SJCRH30 (cell line): Measurements from ENCODE around the gene ASIC4. TPM values are rescaled to one million over a fixed set of nuclear protein-coding genes. Genes with fewer than 3 reads are reported as not detected.
A peak's percentile ranks its signal among the peaks of the same experiment; 100 is the strongest.

ENCODE experiments used
- DNase-seq, 2 experiments: peaks; one replicate each; pipeline ENCODE4 v3.0.0-alpha.2; 2015 to 2020
- H3K27ac ChIP-seq: fragments of 250-450 bp; sonication (Bioruptor Pico); 2 replicates; pipeline ENCODE4 v1.5.1; 2020; ENCODE audit warnings: mild to moderate bottlenecking, moderate library complexity
- H3K27me3 ChIP-seq: fragments of 250-450 bp; sonication (Bioruptor Pico); 2 replicates; pipeline ENCODE4 v1.5.1; 2020; ENCODE audit warnings: mild to moderate bottlenecking, moderate library complexity
- H3K36me3 ChIP-seq: fragments of 250-450 bp; sonication (Bioruptor Pico); 2 replicates; pipeline ENCODE4 v1.5.1; 2020; ENCODE audit warnings: mild to moderate bottlenecking, moderate library complexity
- H3K4me1 ChIP-seq: fragments of 250-450 bp; sonication (Bioruptor Pico); 2 replicates; pipeline ENCODE4 v1.5.1; 2020; ENCODE audit warnings: mild to moderate bottlenecking, moderate library complexity
- H3K4me3 ChIP-seq: fragments of 250-450 bp; sonication (Bioruptor Pico); 2 replicates; pipeline ENCODE4 v1.5.1; 2020; ENCODE audit warnings: mild to moderate bottlenecking, moderate library complexity
- H3K9me3 ChIP-seq: fragments of 250-450 bp; sonication (Bioruptor Pico); replicated peaks from 2 replicates; pipeline ENCODE4 v1.5.1; 2020; ENCODE audit warnings: mild to moderate bottlenecking, moderate library complexity
- total RNA-seq: library from RNA; depleted of rRNA; stranded (reverse); fragments of >200 nt; shearing (Covaris generic); gene quantifications from 2 replicates; pipeline ENCODE4 v1.2.3, GENCODE V29; 2014

The ASIC4 gene
- total RNA-seq, 1 experiment from 2014 or later: 0.67 TPM

GRCh38 chr2:219538956-219539788 lies 24.9 kb downstream of the ASIC4 start:
- no peak for DNase-seq
- Histone ChIP-seq H3K36me3 (peaks cover 6% of the 10 kb centered on the region; the same call in 1 of the 2 replicates), H3K4me3 (no peak overlapping the region), H3K4me1 (peaks cover 13% of the 10 kb centered on the region), H3K27ac (no peak overlapping the region), H3K9me3 (no peaks in the 10 kb centered on the region), H3K27me3 (no peaks in the 10 kb centered on the region)

GRCh38 chr2:219539926-219540678 lies 25.8 kb downstream of the ASIC4 start:
- H3K27ac ChIP-seq: no peak overlapping the region
- H3K27me3 ChIP-seq: no peaks in the 10 kb centered on the region
- peaks cover 13% of the 10 kb centered on the region for H3K4me1 ChIP-seq
- no peak for DNase-seq
- peaks cover 6% of the 10 kb centered on the region; the same call in 1 of the 2 replicates for H3K36me3 ChIP-seq
- H3K4me3 ChIP-seq: no peak overlapping the region
- H3K9me3 ChIP-seq: no peaks in the 10 kb centered on the region

GRCh38 chr2:219540784-219541504 lies 26.7 kb downstream of the ASIC4 start:
- H3K27me3 ChIP-seq: no peaks in the 10 kb centered on the region
- DNase-seq: no peak
- H3K36me3 ChIP-seq: peaks cover 6% of the 10 kb centered on the region; the same call in 1 of the 2 replicates
- H3K9me3 ChIP-seq: no peaks in the 10 kb centered on the region
- no peak overlapping the region for H3K4me3 ChIP-seq
- H3K27ac ChIP-seq: no peak overlapping the region
- peaks cover 13% of the 10 kb centered on the region for H3K4me1 ChIP-seq

GRCh38 chr2:219541611-219542180 lies 27.4 kb downstream of the ASIC4 start:
- H3K4me1 ChIP-seq: peaks cover 13% of the 10 kb centered on the region
- peaks cover 6% of the 10 kb centered on the region; the same call in 1 of the 2 replicates for H3K36me3 ChIP-seq
- H3K4me3 ChIP-seq: no peak overlapping the region
- no peaks in the 10 kb centered on the region for H3K9me3 ChIP-seq
- DNase-seq: peak; percentile 49 to 51
- H3K27ac ChIP-seq: no peak overlapping the region
- H3K27me3 ChIP-seq: no peaks in the 10 kb centered on the region

GRCh38 chr2:219542931-219543595 lies 28.8 kb downstream of the ASIC4 start:
- H3K36me3 ChIP-seq: peaks cover 6% of the 10 kb centered on the region; the same call in 1 of the 2 replicates

GRCh38 chr2:219543596-219544358 lies 29.5 kb downstream of the ASIC4 start, which contains the start of the genes CHPF and TMEM198:
Gene CHPF (minus strand): TSS chr2:219543809. CDS start chr2:219543538, 271 bp downstream.
Gene TMEM198 (plus strand): TSS chr2:219544028. CDS start chr2:219544728, 700 bp downstream.
- Histone ChIP-seq H3K9me3 (no peaks in the 10 kb centered on the region), H3K4me3 (peak within 1 kb of the TSS; percentile 73), H3K36me3 (peaks cover 6% of the 10 kb centered on the region; the same call in 1 of the 2 replicates), H3K27ac (peak within 1 kb of the TSS; percentile 60), H3K27me3 (no peaks in the 10 kb centered on the region), H3K4me1 (no peaks in the 10 kb centered on the region; the same call in 1 of the 2 replicates)
- DNase-seq: peak; percentile 99 to 100

More at GRCh38 chr2:219542931-219543595, 28.8 kb downstream of the ASIC4 start:
- H3K9me3 ChIP-seq: no peaks in the 10 kb centered on the region
- no peaks in the 10 kb centered on the region for H3K27me3 ChIP-seq
- H3K27ac ChIP-seq: peak overlapping the region; percentile 60
- peak overlapping the region; percentile 73 for H3K4me3 ChIP-seq
- H3K4me1 ChIP-seq: peaks cover 3% of the 10 kb centered on the region; the same call in 1 of the 2 replicates
- peak; percentile 50 to 62 for DNase-seq

GRCh38 chr2:219544567-219544966 lies 30.3 kb downstream of the ASIC4 start:
- no peaks in the 10 kb centered on the region for H3K9me3 ChIP-seq
- H3K4me1 ChIP-seq: no peaks in the 10 kb centered on the region
- peaks cover 6% of the 10 kb centered on the region; the same call in 1 of the 2 replicates for H3K36me3 ChIP-seq
- DNase-seq: no peak
- H3K27me3 ChIP-seq: no peaks in the 10 kb centered on the region
- peak overlapping the region; percentile 73 for H3K4me3 ChIP-seq
- no peak overlapping the region for H3K27ac ChIP-seq

- no peak for DNase-seq
- H3K36me3 ChIP-seq: peaks cover 6% of the 10 kb centered on the region; the same call in 1 of the 2 replicates
- no peak overlapping the region for H3K27ac ChIP-seq
- H3K9me3 ChIP-seq: no peaks in the 10 kb centered on the region
- H3K4me3 ChIP-seq: no peak overlapping the region
- H3K4me1 ChIP-seq: no peaks in the 10 kb centered on the region
- no peaks in the 10 kb centered on the region for H3K27me3 ChIP-seq
Measured at GRCh38 chr2:219545295-219545942, 31.1 kb downstream of the ASIC4 start.

- Histone ChIP-seq H3K27me3 (no peaks in the 10 kb centered on the region), H3K9me3 (no peaks in the 10 kb centered on the region)
- no peak for DNase-seq
Measured at GRCh38 chr2:219545943-219546352, 31.7 kb downstream of the ASIC4 start.

GRCh38 chr2:219547621-219548020 lies 33.3 kb downstream of the ASIC4 start:
- Histone ChIP-seq H3K9me3 (no peaks in the 10 kb centered on the region), H3K4me1 (peaks cover 6% of the 10 kb centered on the region; the same call in 1 of the 2 replicates), H3K27ac (no peak overlapping the region), H3K27me3 (no peaks in the 10 kb centered on the region), H3K4me3 (no peak overlapping the region), H3K36me3 (no peaks in the 10 kb centered on the region)
- DNase-seq: no peak

More at GRCh38 chr2:219545943-219546352, 31.7 kb downstream of the ASIC4 start:
- H3K4me1 ChIP-seq: no peaks in the 10 kb centered on the region
- peaks cover 5% of the 10 kb centered on the region; the same call in 1 of the 2 replicates for H3K36me3 ChIP-seq
- no peak overlapping the region for H3K4me3 ChIP-seq
- H3K27ac ChIP-seq: no peak overlapping the region

- Histone ChIP-seq H3K27me3 (no peaks in the 10 kb centered on the region), H3K4me3 (no peak overlapping the region), H3K9me3 (no peaks in the 10 kb centered on the region), H3K4me1 (peaks cover 6% of the 10 kb centered on the region; the same call in 1 of the 2 replicates), H3K27ac (no peak overlapping the region), H3K36me3 (no peaks in the 10 kb centered on the region)
- no peak for DNase-seq
Measured at GRCh38 chr2:219548990-219549389, 34.7 kb downstream of the ASIC4 start.

- no peaks in the 10 kb centered on the region for H3K9me3 ChIP-seq
- peaks cover 6% of the 10 kb centered on the region; the same call in 1 of the 2 replicates for H3K4me1 ChIP-seq
- DNase-seq: no peak
- no peak overlapping the region for H3K4me3 ChIP-seq
- H3K27ac ChIP-seq: no peak overlapping the region
- no peaks in the 10 kb centered on the region for H3K27me3 ChIP-seq
- no peaks in the 10 kb centered on the region for H3K36me3 ChIP-seq
Measured at GRCh38 chr2:219549619-219550018, 35.3 kb downstream of the ASIC4 start.
